Activated CD4-positive, CD25-positive, alpha-beta regulatory T cell treated with anti-CD3 and anti-CD28 coated beads, Interleukin-2, amount 50 U/mL, for 24 hours (primary cell): ENCODE data around the gene GAR1.
"Not testable (repeated sequence)": the region's sequence is repeated elsewhere in the genome, so short reads cannot be mapped to it uniquely, and the experiment has no call there.

ENCODE experiments used
- ATAC-seq, 2 donors: fragments of 150-1000 bp; cut with Tn5 transposase; one replicate each; pipeline ENCODE4 v1.10.0; 2021; ENCODE audit warnings: mild to moderate bottlenecking in 1 of 2, moderate library complexity in 1 of 2

Gene GAR1

DNA sequence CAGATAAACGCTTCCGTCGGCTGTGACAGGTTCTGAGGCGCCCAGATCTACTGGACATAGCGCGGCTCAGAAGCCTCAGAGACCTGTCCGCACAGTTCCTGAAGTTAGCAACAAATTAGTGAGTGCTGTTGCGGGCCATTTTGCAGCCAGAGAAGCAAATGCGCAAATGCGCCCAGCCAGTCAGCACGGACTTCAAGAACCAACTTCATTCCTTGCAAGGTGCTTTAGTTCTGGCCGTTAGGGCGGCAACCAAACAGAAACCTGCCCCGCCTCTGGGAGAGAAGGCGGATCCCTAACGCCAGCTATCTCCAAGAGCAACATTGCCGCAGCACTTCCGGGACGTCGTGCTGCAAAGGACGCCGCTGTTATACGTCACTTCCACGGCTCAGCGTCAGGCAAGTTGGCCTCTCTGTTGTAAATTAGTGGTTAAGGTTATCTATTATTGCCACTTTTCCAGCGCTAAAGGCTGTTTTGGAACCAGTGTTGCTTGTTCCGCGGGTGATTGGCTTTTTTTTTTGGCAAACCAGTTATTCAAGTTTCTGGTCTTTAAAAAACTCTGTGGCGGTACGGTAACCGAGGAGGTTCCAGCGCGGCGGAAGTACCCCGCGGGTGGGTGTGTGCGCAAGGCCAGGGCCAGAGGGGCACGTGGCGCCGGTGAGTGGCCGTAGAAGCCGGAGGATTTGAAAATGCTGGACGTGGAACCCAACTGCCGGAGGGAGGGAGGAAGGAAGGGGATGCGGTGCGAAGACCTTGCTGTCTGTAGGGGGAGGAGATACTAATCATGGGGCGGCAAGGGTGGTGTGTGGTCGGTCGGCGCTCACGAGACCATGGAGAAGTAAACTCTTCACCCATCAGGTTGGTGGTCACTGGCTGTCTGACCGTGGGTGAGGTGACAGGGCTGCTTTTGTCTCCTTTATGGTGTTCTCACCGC lies at the start of gene GAR1:
GAR1 (plus strand) TSS at position 612 of the 931 bp plus-strand sequence. CDS start 403 bp downstream, outside the sequence.
- peak; percentile 95 for ATAC-seq

DNA sequence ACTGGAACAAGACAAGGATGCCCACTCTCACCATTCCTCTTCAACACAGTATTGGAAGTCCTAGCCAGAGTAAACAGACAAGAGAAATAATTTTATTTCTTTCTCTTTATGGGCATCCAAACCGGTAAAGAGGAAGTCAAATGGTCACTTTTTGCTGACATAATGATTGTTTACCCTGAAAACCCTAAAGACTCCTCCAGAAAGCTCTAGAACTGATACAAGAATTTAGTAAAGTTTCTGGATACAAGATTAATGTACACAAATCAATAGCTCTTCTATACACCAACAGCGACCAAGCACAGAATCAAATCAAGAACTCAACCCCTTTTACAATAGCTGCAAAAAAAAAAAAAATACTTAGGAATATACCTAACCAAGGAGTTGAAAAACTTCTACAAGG lies 33.5 kb upstream of the GAR1 start:
- not testable (repeated sequence) for ATAC-seq

DNA sequence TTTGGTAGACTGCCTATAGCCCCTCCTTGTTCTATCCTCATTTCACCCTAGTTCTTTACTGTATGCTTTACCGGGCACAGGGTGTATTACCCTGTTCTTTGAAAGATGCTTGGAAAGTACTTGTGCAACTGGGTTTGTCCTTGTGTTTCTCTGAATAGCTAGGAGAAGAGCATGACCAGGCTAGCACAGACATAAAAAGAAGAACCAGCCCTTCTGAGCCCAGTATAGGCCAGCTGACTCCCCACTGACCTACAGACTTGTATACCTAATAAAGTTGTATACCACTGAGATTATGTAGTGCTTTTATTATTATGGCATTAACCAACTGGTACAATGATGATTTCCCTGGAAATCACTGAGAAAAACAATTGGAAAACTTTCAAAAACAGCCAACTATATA lies 28.7 kb upstream of the GAR1 start:
- ATAC-seq = no peak

- ATAC-seq = no peak
Observed at GRCh38 chr4:109787807-109788206, 27.8 kb upstream of the GAR1 start.

DNA sequence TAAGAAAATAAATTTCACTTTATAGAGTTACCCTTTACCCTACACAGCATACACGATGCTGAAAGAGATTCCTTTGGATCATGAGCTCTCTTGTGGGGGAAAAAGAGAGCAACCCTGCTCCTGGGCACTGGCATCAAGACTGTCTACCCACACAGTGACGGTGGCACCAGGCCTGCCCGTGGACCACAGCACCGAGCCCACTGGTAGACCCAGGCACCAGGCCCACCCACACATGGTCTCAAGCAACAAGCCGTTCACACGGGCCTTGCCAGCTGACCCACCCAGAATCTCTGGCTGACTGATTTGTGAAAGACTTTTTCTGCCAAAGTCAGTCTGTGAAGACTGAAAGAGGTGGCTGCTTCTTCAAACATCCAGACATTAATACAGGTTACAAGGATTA lies 20.5 kb upstream of the GAR1 start:
- ATAC-seq = no peak

DNA sequence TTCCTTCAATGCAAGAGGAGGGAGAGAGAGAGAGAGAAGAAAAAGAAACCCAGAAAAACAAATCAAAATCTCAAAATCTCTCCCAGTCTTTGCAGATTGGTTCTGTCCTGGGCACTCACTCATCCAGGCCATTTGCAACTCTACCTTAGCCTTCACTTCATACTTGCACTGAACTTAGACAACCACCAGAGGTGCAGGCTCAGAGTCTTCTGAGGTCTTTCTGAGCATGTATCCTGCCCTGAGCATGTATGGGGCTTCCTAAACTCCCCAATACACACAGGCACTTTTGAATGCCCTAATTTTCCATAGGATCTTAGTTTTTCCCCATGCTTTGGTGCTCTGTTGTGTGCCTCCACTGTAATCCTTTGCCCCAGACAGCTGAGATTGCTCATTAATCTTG lies 16.7 kb upstream of the GAR1 start:
- peak in 1 of 2 donors; percentile 30 for ATAC-seq

DNA sequence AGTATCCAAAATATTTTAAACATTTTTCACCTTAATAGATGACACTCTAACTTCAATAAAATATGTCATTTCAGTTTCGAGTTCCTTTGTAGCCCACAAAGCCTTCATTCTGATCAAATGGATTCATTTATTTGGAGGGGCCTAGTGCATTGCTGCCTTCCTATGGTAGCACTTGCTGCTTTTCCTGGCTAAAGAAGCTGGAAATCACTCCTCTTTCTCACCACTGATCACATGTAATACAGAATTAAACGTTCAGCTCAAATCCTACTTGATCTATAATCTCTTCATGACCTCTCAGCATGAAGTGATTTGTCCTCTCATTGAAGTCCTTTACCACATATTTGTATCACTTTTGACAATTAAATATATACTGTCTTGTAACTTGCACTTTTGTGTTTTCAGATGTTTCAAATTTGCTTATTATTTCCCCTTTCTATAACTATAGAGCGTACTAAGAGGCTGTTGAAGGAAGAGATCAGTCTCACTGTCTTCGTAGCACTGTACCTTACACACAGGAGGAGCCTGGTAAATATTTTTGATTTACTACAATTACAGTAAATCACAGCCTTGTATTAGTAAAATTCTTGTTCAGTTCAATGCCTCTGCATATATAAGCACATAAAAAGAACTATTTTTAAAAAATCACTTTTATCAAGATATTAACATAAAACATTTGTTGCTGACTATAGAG lies 14.3 kb upstream of the GAR1 start:
- ATAC-seq = no peak

GRCh38 chr4:109801895-109802319 lies 13.7 kb upstream of the GAR1 start, which contains the start of gene CFI:
TSS of gene CFI (minus strand) at chr4:109801999. CDS start at chr4:109801971, 28 bp downstream.
- no peak for ATAC-seq

- peak in 1 of 2 donors; percentile 49 for ATAC-seq
Observed at GRCh38 chr4:109803924-109804571, 11.5 kb upstream of the GAR1 start.

- ATAC-seq = no peak
Observed at GRCh38 chr4:109809655-109810054, 5.9 kb upstream of the GAR1 start.

- ATAC-seq = no peak
Observed at GRCh38 chr4:109810552-109811387, 4.8 kb upstream of the GAR1 start.

DNA sequence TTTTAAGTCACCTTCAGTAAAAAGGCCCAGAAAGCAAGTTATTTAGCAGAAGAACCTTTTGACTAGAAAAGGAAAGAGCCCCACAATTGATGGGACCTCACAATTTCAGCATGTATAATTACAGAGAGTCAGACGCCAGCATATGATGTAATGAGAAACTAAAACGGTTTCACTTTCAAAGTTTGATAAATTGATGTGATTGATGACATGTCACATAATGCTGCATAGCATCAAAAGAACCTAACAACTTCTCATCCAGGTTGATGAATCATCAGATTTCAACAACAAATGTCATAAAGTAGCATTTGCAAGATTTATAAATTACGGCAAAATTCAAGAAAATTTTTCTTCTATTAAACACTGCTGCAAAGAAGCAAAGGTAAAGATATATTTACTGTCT lies 3.9 kb upstream of the GAR1 start:
- no peak for ATAC-seq

DNA sequence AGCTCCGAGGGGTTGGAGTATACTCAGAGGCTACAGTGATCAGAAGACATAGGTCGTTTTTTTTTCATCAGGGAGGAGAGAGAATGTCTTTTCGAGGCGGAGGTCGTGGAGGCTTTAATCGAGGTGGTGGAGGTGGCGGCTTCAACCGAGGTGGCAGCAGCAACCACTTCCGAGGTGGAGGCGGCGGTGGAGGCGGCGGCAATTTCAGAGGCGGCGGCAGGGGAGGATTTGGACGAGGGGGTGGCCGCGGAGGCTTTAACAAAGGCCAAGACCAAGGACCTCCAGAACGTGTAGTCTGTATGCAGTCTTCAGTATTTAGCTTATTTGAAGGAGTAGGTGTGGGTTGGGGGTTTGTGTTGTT lies 500 bp downstream of the GAR1 start:
- no peak for ATAC-seq

DNA sequence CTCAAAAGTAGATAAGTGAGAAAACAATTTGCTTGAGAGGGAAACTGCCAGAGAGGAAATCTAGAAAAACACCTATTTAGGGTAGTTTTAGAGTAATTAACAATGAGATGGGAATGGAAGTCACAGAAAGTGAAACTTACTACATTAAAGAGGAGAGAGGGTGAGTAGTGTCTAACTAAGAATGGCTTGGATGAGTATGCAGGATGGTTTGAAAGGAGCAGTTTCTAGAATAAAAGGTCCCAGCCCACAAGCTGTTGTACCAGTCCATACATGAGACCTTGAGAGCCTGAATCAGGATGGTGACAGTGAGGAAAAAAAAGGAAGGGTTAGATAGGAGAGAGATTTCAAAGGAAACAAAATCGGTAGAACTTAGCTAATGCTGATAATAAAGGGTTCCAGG lies 1.3 kb downstream of the GAR1 start:
- ATAC-seq = peak; percentile 42 to 45

DNA sequence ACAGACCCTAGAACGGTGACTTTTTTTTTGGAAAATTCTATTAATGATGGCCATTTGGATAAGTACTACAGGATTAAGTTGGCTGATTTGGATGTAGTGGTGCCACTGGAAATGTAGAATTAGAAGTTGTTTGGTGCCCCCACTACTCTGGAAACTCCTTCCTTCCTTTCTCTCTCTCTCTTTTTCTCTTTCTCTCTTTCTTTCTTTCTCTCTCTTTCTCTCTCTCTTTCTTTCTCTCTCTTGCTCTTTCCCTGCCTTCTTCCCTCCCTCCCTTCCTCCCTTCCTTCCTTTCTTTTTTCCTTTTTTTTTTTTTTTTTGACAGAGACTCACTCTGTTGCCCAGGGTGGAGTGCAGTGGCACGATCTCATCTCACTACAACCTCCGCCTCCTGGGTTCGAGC lies 2.7 kb downstream of the GAR1 start:
- ATAC-seq = no peak

- no peak for ATAC-seq
Observed at GRCh38 chr4:109820563-109820962, 5.0 kb downstream of the GAR1 start.

DNA sequence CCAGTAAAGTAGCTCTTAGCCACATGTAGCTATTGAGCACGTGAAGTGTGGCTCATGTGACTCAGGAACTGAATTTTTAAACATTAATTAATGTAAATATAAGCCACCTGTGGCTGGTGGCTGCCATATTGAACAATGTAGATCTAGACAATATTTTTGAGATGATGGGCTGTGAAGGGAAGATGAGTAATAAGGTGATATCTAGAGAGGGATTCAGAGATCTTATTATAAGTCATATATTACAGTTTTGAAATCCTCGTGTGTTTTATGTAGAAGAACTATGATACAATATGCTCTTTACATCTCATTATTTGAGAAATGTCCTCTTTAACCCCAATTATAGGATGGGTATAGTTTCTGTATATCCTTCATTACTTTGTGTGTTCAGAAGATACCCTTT lies 5.6 kb downstream of the GAR1 start:
- ATAC-seq = peak; percentile 59 to 74

DNA sequence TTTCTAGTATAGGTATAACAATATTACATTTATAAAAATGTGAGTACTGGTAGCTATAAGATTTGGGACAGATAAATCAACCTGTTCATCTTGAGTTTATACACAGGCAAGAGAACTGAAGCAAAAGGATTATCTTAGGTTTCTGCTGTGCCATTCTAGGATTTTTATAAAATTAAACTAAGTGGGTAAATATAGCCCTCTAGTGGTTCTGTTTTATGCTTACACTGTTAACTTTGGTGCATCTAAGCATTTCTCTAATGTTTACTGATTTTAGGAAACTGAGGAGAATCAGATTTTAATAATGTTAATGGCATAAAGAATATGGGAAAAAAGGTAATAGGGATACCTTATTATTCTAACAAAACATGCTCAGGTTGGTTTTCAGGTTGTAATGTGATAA lies 11.2 kb downstream of the GAR1 start:
- no peak for ATAC-seq

DNA sequence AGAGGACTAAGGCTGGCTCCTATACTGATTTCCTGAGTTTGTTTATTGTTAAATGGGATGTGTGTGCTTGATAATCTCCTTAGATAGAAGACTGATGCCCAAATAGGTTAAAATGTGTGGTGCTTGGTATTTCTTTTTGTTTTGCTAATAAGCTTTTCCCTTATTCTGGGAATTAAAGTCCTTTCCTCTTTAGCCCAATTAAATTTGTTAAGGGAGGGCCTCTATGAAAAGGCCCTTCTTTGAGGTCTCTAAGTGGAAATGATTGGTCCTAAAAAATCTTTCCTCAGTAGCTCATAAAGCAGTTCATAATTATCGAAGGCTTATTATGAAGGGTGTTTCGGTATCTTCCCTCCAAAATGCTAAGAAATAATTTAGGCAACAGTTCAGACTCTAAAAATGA lies 12.1 kb downstream of the GAR1 start, which contains the start of gene RRH:
RRH (plus strand) TSS at position 301 of the 400 bp plus-strand sequence; CDS start at position 357, 56 bp downstream.
- no peak for ATAC-seq

GRCh38 chr4:109833756-109834155 lies 18.2 kb downstream of the GAR1 start:
- no peak for ATAC-seq

DNA sequence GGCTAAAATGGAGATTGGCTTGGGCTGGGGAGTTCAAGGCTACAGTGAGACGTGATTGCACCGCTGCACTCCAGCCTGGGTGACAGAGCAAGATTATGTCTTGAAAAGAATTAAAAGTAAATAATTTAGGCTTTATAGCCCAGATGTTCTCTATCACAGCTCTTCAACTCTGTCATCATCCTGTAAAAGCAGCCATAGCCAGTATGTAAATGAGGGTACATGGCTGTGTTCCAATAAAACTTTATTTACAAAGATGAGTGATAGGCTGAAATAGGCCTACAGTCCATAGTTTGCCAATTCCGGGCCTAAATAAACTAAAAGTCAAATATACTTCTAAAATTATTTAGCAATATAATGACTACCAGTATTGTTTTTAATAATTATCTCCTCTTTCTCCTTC lies 21.4 kb downstream of the GAR1 start:
- ATAC-seq = no peak

- no peak for ATAC-seq
Observed at GRCh38 chr4:109846395-109847098, 31.0 kb downstream of the GAR1 start.
